GM19463 (cell line): ENCODE data around the gene TMPRSS2.

Source experiments
- ATAC-seq: cut with Tn5 transposase; IDR thresholded peaks from one replicate; pipeline ENCODE4 v1.9.1; 2021; ENCODE audit warnings: mild to moderate bottlenecking, moderate library complexity; ENCODE audit not compliant: unreplicated experiment

The TMPRSS2 gene

DNA sequence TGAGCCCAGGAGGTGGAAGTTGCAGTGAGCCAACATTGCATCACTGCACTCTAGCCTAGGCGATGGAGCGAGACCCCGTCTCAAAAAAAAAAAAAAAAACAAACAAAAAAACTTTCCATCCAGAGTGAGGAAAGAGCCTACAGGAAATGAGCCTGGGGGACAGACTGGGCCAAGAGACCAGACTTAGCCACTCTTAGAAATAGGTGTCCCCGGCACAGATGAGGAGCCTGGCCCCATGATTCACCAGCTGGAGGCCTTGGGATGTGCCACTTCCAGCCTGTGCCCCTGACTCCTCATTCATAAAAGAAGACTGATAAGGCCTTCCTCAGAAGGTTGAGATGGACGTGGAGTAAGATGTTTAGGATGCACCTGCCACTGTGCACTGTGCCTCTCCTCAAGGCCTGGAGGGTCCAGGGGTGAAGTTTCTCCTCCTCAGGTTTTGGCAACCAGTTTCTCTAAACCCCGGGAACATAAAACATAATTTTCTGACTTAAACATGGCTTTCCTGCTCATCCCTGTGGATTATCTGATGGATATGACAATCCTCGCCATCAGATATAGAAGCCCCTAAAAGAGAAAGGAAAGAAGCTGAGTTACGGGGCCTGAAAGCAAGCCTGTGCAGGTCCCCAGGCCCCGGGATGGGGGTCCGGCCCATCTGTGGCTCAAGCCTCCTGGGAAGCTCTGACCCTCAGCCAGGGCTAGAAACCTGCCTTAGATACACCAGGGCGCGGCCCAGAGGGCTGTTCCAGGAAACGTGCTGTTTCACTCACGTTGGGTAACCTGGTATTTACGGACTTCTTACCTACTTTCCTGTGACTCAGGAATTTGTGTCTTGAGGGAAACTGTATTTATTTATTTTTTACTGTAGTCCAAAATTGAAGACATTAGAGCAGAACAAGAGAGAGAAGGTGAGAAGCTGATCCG lies 55.9 kb downstream of the TMPRSS2 start:
- no peak for ATAC-seq

DNA sequence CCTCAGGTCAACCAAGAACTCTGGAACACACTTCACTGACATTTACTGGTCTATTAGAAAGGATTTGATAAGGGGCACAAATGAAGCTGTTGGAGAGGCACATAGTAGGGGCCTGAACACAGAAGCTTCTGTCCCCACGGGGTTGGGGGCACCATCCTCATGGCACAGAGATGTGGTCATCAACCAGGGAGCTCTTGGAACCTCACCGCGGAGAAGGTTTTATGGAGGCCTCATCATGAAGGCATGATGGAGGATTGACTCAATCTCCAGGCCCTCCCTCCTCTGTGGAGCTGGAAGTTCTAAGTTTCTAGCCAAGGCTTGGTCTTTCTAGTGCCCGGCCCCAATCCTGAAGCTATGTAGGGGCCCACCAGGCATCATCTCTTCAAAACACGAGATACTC lies 58.3 kb downstream of the TMPRSS2 start:
- ATAC-seq = no peak

DNA sequence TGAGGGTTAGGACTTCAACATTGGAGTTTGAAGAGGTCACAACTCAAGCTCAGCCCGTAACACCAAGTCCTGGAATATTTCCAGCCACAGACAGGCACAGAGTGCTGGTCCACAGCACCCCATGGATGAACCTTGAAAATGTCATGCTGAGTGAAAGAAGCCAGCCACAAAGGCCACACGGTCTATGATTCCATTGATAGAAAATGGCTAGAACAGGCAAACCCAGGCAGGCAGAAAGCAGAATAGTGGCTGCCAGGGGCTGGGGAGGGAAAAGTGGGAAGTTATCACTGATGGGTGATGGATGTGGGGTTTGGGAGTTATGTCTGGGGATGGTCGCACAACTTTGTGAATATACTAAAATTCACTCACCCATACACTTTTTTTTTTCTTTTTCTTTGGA lies 60.6 kb downstream of the TMPRSS2 start:
- no peak for ATAC-seq

DNA sequence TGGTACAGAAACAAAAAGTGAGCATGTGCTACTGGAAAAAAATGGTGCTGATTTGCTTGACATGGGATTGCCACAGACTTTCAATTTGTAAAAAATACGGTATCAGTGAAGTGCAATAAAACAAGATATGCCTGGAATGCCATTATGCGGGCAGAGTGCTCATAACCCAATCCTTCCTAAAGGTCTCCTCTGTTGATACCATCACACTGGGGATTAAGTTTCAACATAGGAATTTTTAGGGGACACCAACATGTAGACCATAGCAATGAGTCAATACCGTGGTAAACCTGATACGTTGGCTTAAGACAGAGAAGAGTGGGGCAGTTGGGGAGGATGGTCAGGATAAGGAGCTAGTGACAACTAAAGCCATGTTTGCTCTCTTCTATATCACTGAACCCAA lies 61.4 kb downstream of the TMPRSS2 start:
- ATAC-seq = no peak

DNA sequence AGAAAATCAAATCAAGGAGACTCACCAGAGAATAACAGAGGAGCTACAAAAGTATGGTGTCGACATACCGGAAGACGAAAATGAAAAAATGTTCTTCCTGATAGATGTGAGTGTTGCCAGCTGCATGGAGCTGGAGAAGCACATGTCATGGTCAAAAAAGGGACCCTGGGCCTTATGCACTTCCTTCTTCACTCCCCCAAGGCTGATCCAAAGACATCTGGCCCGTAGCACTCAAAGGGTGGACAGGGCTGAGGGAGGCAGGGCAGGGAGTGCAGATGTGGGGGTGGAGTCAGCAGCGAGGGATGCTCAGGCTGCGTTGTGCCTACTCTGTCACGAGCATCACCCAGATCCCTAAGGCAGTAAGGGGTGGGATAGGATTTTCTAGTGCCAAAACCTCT lies 62.5 kb downstream of the TMPRSS2 start:
- no peak for ATAC-seq

DNA sequence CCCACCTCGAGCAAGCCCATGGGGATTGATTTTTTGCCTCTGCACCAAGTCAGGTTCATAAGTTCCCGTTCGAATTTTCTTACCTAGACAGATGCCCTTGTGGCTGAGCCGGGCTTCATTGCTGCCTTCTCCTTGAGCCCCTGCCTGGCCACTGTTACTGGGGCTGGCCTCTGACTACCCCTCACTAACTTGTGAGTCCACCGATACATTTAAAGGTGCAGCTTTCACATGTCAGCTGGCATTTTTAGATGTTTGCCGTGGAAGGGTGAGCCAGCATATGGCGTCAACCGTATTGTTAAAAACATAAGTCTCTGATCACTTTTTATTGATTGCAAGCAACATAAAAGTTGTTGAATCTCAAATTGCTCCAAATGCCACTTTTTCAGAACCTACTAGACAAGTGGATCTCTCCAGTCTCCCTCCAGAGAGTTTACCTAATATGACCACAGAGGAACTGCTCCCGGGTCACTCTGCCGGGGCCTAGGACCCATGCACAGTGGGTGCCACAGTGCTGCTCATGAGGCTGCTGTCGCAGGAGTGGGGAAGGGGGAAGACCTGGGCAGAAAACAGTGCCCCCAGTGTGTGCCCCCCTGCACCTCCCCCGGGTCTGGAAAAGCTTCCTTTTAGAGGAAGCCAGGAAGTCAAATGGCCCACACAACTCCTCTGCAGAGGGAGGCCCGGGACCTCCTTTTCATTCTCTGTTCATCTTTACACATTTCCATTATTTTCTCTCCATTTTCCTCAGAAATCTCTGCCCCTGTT lies 63.1 kb downstream of the TMPRSS2 start:
- ATAC-seq = no peak

DNA sequence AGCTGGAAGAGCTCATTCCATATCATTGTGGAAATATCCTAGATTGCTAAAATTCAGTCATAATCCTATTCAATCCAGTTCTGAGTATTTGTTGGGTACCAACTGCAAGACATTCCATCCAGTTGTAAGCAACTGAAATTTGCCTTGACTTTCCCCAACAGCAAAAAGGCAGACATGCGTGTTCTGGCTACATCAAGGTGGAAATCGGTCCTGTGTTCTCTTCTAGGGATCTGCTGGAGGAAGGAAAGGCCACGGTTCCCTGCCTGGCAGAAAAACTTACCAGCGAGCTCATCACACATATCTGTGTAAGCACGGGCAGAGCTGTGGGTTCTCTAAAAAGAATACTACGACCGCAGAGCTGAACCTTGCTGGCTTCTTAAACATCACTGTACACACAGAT lies 64.4 kb downstream of the TMPRSS2 start:
- no peak for ATAC-seq

DNA sequence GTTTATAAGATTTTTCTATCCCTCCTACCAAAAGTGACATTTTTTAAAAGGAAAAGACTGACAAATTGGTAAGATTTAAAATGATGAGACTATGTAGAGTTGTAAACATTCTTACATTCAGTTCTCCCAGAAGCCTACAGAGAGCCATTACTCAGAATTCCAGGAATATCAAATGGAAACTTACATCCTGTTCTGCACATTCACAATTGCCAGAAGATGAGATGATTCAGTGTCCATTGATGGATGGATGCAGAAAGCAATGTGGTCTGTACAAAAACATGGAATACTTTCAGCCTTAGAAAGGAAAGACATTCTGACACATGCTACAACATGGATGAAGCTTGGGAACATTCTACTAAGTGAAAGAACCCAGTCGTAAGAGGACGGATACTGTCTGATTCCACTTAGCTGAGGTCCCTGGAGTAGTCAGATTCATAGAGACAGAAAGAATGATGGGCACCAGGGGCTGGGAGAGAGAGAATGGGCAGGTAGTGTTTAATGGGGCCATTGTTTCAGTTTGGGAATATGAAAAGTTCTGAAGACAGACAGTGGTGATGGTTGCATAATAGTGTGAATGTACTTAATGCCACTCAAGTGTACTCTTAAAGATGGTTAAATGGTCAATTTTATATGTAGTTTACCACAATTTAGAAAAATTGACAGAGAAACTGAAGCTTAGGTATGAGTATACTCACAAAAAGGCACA lies 65.3 kb downstream of the TMPRSS2 start:
- no peak for ATAC-seq

DNA sequence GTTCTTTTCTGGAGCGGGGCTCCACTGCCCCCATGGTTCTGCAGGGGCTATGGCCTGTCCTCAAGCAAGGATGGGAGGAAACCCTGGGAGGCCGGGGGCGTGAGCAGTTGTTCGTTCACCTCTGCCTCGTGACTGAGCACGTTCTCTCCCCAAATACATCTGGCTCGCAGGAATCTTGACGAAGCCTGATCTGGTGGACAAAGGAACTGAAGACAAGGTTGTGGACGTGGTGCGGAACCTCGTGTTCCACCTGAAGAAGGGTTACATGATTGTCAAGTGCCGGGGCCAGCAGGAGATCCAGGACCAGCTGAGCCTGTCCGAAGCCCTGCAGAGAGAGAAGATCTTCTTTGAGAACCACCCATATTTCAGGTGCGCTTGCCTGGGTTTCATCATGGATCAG lies 66.4 kb downstream of the TMPRSS2 start:
- no peak for ATAC-seq

DNA sequence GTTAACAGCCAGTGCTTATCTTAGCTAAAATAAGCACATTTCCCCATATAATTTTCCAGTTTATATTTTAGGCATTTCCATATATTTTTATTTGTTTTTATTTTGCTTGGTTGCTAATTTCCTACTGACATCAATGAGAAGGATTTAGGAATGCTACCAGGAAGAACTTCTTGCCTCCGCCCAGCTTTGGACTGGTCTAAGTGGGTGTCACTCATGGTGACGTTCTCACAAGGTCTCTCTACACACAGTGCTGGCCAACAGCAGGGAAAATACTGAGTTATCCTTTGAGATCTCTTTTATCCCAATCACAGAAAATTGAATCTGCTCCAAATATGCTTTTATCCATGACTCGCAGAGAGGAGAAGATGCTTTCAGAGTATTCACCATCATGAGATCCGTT lies 68.7 kb downstream of the TMPRSS2 start:
- ATAC-seq = no peak

DNA sequence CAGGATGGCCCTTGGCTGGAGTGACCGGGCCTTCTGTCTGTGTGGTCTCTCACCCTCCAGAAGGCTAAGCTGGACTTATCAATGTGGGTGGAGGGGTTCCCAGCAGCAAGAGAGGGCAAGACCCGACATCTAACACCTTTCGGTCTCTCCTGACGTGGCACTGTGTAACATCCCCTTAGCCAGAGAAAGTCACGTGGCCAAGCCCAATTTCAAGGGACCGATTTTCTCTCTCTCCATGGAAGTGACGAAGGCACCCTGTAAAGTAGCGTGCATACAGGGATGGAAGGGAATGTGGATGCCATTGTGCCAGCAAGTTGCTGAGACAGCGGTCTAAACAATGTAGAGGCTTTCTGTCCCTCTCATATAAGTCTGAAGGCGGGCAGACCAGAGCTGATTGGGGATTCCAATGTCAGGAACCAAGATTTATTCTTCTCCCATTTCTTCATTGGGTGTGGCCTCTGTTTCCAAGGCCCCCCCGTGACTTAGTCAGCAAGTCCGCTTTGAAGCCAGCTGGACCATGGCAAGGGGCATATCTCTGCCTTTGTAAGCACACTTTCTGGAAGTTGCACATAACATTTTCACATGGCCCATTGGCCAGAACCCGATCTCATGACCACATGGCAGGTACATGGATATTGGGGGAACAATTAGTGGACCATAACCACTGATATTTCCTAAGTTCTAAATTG lies 69.4 kb downstream of the TMPRSS2 start:
- ATAC-seq = no peak

DNA sequence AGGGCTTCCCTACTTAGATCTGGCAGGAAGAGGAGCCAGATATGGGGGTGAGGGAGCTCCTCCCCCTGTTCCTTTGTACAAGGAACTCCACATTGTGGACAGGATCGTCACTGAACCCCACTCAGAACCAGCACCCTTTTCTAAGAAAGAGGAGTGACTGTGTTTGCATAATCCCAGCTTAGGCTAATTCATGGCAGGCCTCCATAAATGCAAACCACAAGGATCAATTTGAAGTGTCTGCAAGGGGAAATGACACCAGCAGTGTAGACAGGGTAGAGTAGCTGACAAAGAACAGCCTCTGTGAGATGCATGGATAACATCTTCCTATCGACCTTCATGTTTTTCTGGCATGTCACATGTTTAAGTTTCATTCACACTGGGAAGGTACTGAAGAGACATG lies 70.2 kb downstream of the TMPRSS2 start:
- ATAC-seq = no peak

DNA sequence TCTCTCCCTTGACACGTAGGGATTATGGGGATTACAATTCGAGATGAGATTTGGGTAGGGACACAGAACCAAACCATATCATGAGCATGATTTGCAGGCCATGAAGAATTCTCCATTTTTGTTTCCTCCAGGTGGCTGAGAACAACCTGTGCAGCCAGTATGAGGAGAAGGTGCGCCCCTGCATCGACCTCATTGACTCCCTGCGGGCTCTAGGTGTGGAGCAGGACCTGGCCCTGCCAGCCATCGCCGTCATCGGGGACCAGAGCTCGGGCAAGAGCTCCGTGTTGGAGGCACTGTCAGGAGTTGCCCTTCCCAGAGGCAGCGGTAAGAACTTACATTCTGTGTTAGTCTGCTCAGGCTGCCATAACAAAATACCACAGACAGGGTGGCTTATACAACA lies 72.3 kb downstream of the TMPRSS2 start:
- no peak for ATAC-seq

DNA sequence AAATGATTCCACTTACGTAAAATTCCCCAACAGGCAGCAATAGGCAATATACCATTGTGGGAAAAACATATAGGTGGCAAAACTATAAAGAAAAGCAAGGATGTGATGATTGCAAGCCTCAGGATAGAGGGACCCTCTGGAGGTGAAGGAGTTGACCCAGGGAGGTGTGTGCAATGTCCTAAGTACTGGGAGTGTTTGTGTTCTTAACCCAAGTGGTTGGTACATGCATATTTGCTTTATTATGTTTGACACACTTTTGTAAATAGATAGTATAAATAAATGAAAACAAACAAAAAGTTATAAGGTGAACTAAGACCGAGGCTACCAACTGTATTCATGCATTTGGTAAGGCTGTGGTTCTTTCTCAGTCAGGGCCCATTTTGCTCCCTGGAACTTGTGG lies 74.4 kb downstream of the TMPRSS2 start:
- no peak for ATAC-seq

DNA sequence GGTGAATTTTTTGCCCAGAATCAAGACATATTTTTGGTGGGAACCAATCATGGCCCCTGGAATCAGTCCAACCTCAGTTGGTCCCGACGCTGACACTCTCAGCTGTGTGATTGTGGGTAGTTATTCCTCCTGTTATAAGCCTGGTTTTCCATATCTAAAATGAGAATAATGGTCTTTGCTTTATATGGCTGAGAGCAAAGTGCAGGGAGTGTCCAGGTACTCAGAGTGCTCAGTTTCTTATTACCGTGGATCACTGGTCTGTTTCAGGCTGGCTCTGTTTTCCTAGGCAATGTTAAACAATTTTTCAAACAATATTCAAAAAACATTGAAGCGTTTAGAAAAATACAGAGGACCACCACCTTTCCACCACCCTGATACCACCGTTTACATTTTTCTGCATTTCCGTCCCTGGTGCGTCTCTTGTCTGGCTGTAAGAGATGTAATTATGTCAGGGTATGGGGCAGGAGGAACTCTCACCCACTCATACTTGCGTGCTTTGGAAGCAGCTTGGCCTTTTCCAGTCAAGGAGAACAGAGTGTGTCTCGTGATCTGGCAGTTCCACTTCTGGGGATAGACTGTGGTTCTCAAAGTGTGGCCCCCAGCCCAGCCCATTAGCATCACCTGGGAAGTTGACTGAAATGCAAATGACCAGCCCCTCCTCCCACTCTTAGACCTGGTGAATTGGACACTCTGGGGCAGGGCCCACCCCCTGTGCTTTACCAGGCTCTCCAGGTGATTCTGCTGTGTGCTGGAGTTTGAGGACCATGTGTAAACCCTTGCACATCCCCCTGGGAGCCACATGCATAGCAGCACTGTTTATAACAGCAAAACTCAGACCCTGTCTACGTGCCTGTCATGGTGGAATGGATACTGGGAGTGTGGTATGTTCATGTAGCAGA lies 75.1 kb downstream of the TMPRSS2 start:
- ATAC-seq = no peak

DNA sequence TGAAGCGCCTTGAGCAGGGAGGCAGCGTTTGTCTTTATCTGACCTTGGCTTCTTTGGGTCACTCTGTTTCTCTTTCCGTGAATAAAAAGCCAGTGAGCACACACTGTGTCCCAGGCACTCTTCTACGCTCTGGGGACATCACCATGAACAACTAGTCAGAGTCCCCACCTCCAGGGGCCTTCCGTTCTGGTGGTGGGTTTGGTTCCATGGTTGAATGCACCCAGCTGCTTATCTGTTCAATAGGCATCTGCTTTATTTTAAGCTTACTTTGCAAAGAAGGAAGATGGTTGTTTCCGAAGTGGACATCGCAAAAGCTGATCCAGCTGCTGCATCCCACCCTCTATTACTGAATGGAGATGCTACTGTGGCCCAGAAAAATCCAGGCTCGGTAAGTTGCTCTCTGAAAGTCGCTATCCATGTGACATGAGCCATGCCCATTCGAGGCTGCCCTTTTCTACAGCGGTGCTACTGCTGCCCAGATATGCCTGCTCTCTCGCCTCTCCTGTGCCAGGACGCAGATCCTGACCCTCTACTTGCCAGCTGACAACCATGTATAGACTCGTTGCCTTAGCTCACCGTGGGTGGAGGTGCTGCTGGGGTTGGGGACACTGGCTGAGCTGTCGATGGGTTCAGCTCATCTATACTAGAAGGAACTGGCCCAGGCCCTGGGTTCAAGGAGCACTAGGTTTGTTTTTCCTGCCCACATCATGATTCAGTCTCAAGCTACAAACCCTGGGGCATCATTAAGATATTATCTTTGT lies 76.0 kb downstream of the TMPRSS2 start:
- peak; percentile 85 for ATAC-seq

DNA sequence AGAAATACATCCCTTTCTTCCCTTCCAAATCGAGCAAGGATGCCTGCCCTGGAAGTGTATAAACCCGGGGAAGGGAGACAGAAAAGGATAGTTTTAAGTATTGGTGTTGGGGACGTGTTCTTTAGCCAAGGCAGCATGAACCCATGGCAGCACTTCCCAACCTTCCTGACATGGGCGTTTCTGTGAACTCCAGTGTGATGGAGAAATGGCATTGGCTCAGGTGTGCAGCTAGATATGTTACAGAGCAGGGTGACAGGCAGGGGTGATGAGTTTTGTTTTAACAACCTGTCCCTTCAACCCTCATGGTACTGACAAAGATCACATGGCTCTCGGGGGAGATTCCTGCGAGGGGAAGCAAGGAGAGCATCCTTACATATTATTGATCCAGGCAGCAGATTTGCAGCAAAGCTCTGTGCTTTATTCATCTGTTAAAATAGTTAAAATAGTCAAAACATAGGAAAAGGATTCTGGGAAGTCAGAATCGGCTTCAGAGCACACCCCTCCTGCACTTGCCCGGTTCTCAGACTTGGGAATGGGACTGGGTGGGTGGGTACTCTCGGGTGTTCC lies 78.0 kb downstream of the TMPRSS2 start:
- ATAC-seq = no peak

DNA sequence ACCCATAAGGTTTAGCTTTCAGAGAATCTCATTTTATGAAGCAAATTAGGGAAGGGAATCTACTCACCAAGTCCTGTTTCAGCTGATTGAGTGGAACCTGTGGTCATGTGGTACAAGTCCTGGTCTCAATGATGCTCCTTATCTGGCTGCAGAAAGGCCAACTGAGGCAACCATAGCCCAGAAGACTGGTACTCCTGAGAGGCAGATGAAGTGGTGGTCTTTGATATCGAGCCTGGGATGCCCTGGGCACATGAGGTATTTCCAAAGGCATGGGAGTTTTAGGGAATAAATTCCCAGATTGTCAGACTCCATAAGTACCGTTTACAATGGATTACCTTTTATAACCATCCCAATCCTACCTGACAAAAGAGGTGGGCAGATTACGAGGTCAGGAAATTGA lies 78.7 kb downstream of the TMPRSS2 start:
- no peak for ATAC-seq

DNA sequence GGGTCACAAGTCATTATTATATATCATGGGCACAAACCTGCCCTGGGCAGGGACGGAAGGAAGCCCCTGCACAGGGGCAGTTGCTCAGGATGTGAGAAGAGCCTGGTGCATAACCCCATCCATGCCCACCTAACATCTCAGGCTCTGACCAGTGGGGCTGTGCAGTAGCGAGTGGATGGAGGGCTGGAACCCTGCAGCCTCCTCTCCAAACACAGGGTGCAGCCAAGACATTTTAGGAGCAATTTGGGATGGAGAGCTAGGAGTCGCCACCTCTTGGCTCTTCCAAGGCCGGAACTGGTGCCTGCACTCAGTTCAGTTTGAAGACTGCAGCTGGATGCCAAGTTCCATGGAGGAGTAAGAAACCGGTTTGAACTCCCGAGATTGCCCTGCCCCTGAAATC lies 79.1 kb downstream of the TMPRSS2 start:
- ATAC-seq = no peak
